ENCODE data around the gene CAPZA2. TPM values are rescaled to one million over a fixed set of nuclear protein-coding genes. Genes with fewer than 3 reads are reported as not detected.
A peak's percentile ranks its signal among the peaks of the same experiment; 100 is the strongest.
"Not testable (repeated sequence)": the region's sequence is repeated elsewhere in the genome, so short reads cannot be mapped to it uniquely, and the experiment has no call there.

Gene CAPZA2
- 100 to 1,000 TPM; 129 to 178 (median 159) TPM for polyA plus RNA-seq (ENCODE audit: insufficient read depth in 1 of 5, insufficient read length in 5 of 5, low replicate concordance in 1 of 5)
- long read RNA-seq, donor 1, full-length matches to known transcripts = 86 of 113 reads
- long read RNA-seq, donor 1, partial matches to known transcripts = 27 of 113 reads
- long read RNA-seq, donor 1, other reads (novel, unspliced or antisense) = 0 of 113 reads
- long read RNA-seq, donor 2, full-length matches to known transcripts = 54 of 54 reads
- long read RNA-seq, donor 2, partial matches to known transcripts = 0 of 54 reads
- long read RNA-seq, donor 2, other reads (novel, unspliced or antisense) = 0 of 54 reads
- long read RNA-seq, donor 3, full-length matches to known transcripts = 52 of 52 reads
- long read RNA-seq, donor 3, partial matches to known transcripts = 0 of 52 reads
- long read RNA-seq, donor 3, other reads (novel, unspliced or antisense) = 0 of 52 reads
- long read RNA-seq, donor 4, full-length matches to known transcripts = 42 of 42 reads
- long read RNA-seq, donor 4, partial matches to known transcripts = 0 of 42 reads
- long read RNA-seq, donor 4, other reads (novel, unspliced or antisense) = 0 of 42 reads
- long read RNA-seq, donor 5, full-length matches to known transcripts = 91 of 97 reads
- long read RNA-seq, donor 5, partial matches to known transcripts = 6 of 97 reads
- long read RNA-seq, donor 5, other reads (novel, unspliced or antisense) = 0 of 97 reads
- long read RNA-seq, donor 6, full-length matches to known transcripts = 75 of 85 reads
- long read RNA-seq, donor 6, partial matches to known transcripts = 10 of 85 reads
- long read RNA-seq, donor 6, other reads (novel, unspliced or antisense) = 0 of 85 reads
- long read RNA-seq, donor 7, full-length matches to known transcripts = 72 of 72 reads
- long read RNA-seq, donor 7, partial matches to known transcripts = 0 of 72 reads
- long read RNA-seq, donor 7, other reads (novel, unspliced or antisense) = 0 of 72 reads
- long read RNA-seq, donor 8, full-length matches to known transcripts = 27 of 27 reads
- long read RNA-seq, donor 8, partial matches to known transcripts = 0 of 27 reads
- long read RNA-seq, donor 8, other reads (novel, unspliced or antisense) = 0 of 27 reads

DNA sequence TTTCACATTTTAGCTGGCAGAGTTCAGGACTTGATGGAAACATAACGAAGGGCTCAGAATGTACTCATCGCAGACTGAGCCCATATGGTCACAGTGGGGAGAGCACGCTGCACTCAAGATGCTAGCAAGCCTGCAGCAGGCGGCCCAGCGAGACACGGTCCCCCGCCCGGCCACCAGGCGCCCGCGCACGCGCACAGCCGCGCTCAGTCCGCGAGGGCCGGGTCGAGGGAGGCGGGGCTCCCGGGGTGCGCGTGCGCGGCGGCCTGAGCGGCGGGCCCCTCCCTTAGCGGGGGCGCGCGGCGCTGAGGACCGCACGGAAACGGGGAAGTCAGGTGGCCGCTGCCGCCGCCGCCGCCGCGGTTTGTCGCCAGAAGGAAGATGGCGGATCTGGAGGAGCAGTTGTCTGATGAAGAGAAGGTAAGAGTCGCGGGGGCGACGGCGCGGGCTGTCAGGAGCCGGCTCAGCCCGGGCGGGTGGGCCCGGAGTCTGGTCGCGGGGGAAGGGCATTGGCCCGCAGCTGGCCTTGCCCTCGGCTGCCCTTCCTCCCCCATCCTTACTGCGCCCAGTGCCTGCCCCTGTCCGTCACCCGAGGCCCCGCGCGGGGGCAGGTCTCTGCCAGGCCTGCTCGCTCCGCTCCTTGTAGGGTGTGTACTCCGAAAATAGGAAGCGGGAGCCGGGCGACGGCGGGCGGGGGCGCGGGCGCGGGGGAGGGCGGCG is at the start of gene CAPZA2:
Gene CAPZA2 (plus strand): TSS at position 354 of the 717 bp plus-strand sequence. CDS start 25 bp downstream, at position 379.
- DNase-seq = peak; percentile 92 to 93

DNA sequence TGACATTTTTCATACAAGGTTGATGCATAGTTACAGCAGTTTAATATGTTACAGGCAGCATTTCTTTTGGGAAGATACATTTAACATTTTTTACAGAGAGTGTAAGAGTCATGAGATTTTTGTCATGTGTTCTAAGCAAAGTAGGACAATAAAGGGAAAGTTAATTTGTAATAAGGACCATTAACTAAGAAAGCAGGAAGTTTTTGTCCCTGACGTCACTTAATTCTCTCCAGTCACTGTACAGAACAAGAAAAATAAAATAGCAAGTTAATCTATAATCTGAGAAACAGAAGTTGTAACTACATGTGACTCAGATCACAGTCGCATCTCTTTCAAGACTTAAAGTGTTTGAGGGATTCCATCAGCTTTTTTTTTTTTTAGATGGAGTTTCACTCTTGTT is 49.5 kb upstream of the CAPZA2 start:
- DNase-seq = no peak

DNA sequence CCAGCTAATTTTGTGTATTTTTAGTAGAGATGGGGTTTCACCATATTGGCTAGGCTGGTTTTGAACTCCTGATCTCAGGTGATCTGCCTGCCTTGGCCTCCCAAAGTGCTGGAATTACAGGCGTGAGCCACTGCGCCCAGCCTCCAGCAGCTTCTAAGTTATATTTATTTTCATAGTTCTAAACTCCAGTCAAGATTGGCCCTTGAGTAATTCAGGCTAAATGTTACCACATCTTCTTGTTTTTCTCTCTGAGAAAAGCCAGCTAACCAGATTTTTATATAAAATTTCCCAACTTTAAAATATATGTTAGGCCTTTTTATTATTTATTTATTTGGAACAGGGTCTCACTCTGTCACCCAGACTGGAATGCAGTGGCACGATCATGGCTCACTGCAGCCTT is 49.0 kb upstream of the CAPZA2 start:
- not testable (repeated sequence) for DNase-seq

DNA sequence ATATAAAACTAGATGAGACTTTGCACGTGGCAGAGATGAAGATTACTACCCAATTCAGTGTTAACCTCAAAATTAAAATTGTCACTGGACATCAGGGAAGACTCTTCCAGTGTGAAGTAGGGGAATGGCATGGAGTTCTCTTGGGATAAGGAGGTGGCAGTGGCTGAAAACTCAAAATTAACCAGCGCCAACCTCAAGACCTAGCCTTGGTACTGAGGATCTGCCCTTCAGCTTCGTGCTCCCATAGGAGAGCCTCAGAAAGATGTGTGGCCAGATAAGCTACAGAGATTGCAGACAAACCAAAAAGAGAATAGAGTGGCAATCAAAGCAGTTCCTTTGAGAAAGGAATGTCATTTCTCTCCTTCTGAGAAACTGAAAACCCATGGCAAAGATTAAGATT is 47.3 kb upstream of the CAPZA2 start:
- no peak for DNase-seq

DNA sequence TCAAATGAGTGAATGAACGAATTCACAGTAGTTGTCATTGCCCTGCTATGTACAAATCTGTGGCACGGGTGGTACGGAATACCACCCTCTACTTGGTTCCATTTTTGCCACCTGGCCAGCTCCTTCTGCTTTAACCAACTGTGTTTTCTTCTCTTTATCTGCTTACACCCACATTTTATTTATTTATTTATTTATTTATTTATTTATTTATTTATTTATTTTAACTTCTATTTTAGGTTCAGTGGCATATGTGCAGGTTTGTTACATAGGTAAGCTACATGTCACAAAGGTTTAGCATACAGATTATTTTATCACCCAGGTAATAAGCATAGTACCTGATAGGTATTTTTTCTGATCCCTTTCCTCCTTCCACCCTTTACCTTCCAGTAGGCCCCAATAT is 42.2 kb upstream of the CAPZA2 start:
- DNase-seq = no peak

DNA sequence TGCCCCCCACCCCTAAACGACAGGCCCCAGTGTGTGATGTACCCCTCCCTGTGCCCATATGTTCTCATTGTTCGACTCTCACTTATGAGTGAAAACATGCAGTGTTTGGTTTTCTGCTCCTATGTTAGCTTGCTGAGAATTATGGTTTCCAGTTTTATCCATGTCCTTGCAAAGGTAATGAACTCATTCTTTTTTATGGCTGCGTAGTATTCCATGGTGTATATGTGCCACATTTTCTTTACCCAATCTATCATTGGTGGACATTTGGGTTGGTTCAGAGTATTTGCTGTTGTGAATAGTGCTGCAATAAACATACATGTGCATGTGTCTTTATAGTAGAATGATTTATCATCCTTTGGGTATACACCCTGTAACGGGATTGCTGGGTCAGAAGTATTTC is 40.7 kb upstream of the CAPZA2 start:
- not testable (repeated sequence) for DNase-seq

DNA sequence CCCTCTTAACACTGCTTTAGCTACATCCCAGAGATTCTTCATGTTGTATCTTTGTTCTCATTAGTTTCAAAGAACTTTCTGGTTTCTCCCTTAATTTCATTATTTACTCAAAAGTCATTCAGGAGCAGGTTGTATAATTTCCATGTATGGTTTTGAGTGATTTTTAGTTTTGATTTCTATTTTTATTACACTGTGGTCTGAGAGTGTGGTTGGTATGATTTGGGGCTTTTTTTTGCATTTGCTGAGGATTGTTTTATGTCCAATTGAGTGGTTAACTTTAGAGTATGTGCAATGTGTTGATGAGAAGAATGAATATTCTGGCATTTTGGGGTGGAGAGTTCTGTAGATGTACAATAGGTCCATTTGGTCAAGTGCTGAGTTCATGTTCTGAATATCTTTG is 37.9 kb upstream of the CAPZA2 start:
- no peak for DNase-seq

DNA sequence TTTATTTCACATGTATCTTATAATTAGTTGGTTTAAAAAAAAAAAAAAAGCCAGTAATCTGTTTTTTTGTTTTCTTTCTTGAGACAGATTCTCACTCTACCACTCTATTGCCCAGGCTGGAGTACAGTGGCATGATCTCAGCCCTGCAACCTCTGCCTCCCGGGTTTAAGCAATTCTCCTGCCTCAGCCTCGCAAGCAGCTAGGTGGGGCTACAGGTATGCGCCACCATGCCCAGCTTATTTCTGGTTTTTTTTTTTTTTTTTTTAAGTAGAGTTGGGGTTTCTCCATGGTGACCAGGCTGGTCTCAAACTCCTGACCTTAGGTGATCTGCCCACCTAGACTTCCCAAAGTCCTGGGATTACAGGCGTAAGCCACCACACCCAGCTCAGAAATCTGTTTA is 34.1 kb upstream of the CAPZA2 start:
- DNase-seq = no peak

DNA sequence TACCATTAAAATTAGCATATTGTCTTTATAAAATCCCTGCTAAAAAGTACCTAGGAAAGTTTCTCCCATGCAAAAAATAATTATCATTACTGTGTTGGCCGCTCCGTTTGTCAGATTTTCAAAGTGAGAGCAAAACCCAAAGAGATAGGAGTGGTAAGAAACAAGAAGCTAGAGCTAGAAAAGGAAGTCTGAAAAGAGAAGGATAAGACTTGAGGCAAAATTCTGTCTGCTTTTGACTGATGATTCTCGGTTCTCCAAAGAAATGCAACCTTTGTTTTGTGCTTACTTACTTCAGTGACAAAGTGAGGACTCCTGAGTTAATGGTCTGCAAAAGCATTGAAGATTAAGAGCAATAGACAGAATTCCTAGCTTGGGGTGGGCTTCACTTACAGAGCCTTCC is 33.3 kb upstream of the CAPZA2 start:
- DNase-seq = no peak

DNA sequence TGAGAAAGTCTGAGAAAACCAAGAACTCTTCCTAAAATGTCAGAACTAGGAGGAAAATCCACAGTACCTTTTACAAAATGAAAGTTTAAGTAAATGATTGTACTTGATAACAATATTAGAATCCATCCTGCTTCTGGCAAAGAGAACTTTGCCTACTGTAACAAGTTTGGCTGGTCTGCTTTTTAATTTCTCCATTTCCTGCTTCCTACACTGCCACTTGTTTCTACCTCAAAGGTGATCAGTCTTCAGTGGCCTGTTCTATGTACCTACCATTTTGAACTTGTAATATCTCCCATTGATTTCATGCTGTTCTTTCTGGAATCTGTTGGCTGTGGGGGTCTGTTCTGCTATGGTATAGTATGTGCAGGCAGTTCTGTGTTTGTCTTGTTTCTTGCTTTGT is 32.9 kb upstream of the CAPZA2 start:
- DNase-seq = no peak

DNA sequence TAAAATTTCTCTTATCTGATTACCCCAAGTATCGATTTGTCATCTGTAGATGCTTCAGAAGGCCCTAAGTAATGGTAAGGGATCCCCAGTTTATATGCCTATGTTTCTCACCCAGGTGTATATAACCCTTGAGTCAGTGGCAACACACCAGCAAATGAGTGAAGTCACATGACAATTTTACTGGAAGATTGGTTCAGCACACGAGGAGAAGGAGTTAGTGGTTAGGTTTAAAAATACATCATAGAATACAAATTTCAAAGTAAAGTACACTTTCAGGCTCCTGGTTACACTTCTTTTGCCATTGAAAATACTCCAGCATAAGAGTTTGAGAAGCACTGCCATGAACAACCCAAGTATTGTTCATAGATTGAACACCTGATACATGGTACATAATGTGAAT is 29.7 kb upstream of the CAPZA2 start:
- DNase-seq = no peak

DNA sequence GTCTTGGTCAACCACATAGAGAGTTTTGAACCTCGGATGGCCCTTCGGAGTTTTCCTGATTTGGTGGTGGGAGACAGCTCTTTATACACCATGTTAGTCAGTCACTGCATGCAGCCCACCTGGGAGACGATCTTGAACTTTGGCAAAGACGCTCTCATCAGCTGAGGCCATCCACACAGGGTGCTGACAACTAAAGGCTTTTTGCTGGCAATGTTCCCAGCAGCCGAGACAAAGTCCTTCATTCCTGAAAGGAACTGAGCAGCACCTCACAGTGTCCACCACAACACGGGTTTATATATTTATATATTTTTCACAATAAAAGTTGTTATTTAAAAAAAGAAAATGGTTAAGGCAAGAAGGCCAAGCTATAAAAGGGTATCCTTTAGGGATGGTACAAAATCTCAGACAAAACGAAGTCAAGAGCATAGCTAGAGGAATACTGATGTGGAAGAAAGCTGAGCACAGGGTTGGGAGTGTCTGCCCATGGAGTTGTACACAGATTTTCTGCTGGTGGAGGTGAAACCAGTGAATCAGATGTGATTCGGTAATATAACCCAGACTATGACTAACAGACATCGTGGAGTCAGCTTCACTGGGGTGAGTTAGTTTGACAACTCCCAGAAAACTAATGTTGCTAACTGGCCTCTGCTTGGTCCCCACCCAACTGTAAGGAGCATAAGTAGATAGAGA is 27.4 kb upstream of the CAPZA2 start:
- DNase-seq = no peak

DNA sequence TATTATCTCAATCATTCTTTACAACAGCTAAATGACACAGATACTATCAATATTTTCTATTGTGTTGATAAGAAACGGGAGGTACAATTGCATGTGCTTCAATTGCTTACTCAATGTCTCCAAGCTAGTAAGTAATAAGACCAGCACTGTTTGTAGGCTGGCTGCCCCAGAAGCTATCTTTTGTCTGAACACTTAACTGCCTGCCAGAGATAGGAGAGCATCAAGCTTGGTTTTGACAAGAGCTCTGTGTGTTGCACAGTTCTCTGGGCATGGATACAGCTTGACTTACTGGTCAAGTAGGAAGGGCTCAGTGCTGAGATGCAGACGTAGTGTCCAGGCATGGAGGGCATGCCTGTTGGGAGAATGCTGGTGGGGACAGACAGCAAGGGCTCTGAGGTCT is 26.3 kb upstream of the CAPZA2 start:
- DNase-seq = no peak

DNA sequence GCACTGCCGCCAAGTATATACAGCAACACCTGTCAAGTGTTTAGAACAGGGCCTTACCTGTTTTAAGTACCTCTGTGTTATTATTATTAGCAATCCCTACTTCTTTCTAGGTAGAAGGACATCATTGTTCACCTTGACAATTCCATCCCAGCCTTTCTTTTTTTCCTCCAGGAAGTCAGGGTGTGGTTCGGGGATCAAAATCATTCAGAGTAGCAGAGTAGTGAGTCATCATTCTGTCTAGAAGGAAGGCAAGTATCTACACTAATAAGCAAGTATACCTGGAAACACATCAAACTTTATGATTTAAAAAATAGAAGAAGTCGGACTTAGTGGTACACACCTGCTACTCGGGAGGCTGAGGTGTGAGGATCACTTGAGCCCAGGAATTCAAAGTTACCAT is 25.5 kb upstream of the CAPZA2 start:
- DNase-seq = no peak

DNA sequence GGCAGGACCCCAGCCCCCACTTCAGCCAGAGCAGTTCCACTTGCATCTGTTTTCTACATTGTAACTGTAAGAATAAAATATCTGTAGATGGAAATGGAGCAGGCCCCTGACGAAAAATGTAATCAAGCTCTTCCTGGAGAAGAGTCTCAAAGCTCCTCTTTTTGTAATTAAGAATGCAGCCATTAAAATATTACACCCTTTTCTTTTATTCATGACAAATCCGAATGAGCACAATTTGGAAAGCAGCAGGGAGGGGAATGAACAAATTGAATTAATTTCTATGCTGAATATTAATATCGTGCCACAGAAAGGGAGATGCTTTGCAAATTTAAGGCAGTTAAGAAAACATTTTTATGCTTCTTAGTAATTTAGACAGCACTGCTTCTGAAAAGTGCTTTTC is 24.8 kb upstream of the CAPZA2 start:
- no peak for DNase-seq

DNA sequence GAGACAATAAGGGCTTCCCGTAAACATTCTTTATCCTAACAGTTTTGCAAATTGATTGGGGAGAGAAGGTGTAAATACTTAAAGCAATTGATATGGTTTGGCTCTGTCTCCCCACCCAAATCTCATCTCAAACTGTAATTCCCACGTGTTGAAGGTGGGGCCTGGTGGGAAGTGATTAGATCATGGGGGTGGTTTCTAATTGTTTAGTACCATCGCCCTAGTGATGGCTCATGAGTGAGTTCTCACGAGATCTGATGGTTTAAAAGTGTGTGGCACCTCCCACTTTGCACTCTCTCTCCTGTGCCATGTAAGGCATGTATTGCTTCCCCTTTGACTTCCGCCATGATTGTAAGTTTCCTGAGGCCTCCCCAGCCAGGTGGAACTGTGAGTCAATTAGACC is 22.1 kb upstream of the CAPZA2 start:
- DNase-seq = no peak

DNA sequence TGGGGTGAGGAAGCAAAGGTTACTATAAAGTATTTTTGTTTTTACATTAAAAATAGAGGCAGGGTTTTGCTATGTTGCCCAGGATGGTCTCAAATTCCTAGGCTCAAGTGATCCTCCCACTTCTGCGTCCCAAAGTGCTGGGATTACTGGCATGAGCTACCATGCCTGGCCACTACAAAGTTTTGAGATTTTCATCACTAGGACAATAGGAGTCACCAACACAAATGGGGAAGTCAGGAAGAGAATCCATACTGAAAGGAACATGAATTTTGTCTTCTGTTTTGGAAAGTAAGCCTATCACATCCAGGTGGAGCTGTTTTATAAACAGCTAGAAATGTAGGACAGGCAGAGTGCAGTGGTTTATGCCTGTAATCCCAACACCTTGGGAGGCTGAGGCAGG is 20.0 kb upstream of the CAPZA2 start:
- no peak for DNase-seq

DNA sequence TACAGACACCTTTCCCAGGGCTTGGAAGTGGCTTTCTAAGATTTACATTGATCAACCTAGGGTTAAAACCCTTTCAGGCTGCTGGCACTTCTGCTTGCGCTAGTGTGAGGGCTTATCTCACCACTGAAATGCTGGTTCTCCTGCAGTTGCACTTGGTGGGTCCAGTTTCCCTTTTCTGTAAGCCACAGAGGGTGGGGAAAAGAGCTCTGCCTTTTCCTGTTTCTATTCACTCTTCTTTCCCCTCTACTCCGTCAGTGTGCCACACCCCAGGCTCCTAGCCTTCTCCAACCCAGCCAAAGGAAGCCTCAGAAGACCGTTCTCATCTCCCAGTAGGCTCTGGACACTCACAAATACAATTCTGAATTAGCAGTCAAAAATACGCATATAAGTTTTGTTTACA is 19.0 kb upstream of the CAPZA2 start:
- DNase-seq = no peak

DNA sequence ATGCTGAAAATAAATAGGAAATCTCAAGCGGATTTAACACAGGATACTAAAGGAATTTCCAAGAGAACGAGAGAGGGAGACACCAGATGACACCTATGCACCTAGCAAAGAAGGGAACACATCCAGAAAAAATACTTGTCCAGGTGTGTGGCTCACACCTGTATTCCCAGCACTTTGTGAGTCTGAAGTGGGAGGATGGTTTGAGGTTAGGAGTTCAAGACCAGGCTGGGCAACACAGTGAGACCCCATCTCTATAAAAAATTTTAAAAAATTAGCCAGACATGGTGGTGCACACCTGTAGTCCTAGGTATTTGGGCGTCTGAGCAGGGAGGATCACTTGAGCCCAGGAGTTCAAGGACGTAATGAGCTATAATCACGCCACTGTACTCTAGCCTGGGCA is 11.2 kb upstream of the CAPZA2 start:
- no peak for DNase-seq

DNA sequence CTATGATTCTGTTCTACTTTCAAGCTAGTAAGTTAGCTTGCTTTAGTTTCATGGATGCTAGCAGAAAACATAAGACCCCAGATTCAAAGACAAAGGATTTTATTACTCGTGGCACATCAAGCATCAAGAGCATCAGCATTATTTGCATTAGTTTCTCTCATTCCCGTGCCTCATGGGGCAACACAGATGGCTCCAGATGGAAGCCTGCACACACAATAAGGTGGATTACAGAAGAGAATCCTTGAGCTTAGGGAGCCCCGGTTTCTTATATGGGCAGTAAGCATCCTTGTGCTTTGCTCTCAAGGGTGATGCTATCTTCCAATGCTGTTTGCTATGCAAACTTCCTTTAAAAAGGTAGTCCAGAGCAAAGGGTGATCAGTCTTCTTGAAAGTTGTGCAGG is 10.7 kb upstream of the CAPZA2 start:
- DNase-seq = no peak

DNA sequence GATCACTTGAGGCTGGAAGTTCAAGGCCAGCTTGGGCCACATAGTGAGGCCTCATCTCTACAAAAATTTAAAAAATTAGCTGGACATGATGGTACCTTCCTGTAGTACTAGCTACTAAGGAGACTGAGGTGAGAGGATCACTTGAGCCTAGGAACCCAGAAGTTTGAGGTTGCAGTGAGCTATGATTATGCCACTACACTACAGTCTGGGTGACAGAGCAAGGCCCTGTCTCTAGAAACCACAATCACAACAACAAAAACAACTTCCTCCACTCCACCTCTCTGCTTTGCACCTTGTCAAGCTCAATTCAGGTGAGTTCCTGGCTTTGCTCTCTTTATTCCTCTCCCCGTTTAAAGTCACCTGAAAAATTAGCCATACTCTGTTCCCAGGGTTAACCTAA is 8.3 kb upstream of the CAPZA2 start:
- no peak for DNase-seq
